SW480 (cell line): ENCODE measurements around the gene ZMPSTE24.

ENCODE experiments used
- DNase-seq: peaks from one replicate; pipeline ENCODE4 v3.0.0-alpha.2; 2016; ENCODE audit warnings: low spot score

Gene ZMPSTE24

DNA sequence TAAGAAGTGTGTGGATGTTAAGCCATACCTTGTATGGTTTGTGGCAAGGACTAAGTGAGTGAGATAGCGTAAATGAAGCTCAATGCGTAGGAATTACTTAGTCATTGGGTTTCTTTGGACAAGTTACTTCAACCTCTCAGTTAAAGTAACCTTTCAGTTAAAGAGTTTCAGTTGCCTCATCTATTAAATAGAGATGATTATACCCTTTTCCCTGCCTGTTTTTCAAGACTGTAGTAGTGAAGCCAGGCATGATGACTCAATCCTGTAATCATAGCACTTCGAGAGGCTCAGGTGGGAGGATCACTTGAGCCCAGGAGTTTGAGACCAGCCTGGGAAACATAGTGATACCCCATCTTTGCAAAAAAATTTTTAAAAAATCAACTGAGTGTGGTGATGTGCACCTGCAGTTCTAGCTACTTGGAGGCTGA lies 6.3 kb downstream of the ZMPSTE24 start:
- no peak for DNase-seq

DNA sequence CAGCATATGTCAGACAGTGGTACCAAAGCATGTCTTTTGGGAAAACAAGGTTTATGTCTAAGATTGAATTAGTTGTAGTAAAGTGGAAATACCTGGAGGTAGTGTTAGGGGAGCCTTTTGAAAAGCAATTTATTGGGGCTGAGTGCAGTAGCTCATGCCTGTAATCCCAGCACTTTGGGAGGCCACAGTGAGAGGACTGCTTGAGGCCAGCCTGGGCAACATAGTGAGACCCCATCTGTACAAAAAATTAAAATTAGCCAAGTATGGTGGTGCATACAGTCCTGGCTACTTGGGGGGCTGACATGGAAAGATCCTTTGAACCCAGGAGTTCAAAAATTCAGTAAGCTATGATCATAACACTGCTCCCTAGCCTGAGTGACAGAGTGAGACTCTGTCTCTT lies 7.3 kb downstream of the ZMPSTE24 start:
- no peak for DNase-seq

DNA sequence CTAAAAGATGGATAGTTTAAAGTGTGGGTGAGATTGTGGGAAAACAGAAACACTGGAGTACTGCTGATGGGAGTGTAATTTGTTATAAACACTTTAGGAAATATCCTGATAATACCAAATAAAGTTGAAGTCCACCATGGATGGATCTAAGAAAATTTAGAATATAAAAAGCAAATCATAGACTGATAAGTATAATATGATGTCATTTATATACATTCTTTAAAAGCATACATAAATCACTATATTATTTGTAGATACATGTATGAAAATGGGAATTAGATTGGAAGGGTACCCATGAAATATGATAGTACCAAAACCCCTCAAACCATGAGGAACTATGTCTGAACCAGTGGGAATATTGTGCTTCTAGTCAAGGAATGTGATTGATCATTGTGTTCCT lies 7.9 kb downstream of the ZMPSTE24 start:
- DNase-seq = no peak

DNA sequence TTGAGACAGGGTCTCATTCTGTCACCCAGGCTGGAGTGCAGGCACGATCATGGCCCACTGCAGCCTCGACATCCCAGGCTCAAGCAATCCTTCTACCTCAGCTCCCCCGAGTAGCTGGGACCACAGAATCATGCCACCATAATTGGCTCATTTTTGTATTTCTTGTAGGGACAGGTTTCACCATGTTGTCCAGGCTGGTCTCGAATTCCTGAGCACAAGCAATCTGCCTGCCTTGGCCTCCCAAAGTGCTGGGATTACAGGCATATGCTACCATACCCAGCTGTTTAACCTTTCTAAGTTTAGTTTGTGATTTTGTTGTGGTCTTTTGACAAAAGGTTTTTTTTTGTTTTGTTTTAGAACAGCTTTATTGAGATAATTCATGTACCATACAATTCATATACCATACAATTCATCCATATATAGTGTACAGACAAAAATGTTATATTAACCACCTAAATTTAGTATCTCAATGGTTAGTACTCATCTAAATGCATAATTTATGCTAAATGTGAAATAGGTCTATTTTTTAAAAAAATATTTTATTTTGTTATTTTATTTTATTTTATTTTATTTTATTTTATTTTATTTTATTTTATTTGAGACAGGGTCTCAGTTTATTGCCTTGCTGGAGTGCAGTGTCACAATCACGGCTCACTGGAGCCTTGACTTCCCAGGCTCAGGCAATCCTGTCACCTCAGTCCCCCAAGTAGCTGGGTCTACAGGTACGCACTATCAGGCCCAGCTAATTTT lies 8.9 kb downstream of the ZMPSTE24 start:
- no peak for DNase-seq

DNA sequence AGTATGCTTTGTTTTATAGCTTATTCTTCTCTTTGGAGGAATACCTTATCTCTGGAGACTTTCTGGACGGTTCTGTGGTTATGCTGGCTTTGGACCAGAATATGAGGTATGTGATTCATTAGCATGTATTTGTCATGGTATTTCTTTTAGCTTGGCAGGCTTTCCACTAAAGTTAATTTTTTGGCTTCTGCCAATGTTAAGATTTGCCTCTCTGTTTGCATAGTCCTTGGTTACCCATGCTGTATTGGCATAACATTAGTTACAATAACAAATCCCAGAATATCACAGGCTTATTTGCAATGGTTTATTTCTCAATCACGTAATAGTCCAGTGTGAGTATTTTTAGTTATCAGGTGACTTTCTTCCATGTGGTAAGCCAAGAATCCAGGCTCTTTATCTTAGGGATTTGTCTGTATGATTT lies 9.7 kb downstream of the ZMPSTE24 start:
- DNase-seq = no peak

DNA sequence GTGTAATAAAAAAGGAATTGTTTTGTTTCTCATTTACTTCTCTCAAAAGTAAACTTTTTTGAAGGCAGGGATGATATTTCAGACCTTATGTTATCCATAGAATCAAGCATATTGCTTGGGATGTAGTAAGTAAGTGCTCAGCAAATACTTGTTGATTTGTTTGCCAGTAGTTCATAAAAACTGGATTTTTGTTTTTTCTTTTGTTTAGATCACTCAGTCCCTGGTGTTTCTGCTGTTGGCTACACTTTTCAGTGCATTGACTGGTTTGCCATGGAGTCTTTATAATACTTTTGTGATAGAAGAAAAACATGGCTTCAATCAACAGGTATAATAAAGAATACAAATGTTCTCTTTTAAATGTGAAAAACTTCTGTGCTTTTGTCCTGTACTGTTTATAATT lies 10.2 kb downstream of the ZMPSTE24 start:
- DNase-seq = no peak

DNA sequence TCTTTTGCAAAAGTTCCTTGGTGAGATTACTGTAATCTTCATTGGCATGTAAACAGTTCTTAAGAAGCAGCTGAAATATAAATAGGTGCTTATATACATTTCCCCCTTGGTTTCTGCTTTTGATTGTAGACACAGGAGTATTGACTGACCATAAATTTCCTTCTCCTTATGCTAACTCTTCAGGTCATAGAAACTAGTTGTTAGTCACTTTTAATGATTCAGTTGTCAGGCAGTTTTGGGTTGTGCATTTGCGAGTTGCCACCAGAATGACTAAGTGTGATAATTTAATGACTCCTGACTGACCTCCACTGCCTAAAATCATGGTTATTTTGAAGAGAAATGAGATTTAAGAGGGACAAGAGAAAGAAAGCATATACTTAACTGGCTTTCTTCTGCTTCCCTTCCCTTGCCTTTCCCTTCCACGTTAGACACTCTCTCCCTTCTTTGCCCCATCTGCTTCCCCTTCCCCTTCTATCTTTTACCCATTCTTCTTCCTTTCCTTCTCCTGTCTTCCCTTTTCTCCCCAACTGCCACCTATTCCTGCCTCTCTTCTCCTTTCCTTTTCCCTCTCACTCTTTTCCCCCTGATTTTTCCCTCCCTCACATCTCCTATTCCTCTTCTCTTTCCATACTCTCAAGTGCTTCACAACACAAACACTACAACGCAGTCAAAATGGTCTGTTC lies 12.3 kb downstream of the ZMPSTE24 start:
- no peak for DNase-seq

DNA sequence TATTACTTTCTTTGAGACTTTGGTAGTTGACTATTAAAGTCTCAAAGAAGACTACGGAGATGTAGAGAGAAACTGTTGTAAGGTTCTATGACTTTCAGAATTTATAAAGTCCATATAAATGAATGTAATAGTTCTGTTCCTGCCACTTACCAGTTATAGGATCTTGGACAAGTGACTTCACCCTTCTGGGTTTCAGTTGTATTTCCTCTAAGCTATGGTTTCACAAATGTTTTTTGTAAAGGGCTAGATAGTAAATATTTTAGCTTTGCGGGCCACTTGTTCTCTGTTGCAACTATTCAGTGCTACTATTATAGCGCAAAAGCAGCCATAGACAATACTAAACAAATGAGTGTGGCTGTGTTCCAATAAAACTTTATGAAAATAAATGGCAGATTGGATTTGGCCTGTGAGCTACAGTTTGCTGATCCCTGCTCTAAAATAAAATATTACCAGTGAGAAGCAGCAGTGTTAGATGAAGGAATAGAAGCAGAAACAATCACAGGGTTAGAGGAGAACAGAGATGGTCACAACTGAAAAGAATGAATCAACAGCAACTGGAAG lies 14.7 kb downstream of the ZMPSTE24 start:
- no peak for DNase-seq

DNA sequence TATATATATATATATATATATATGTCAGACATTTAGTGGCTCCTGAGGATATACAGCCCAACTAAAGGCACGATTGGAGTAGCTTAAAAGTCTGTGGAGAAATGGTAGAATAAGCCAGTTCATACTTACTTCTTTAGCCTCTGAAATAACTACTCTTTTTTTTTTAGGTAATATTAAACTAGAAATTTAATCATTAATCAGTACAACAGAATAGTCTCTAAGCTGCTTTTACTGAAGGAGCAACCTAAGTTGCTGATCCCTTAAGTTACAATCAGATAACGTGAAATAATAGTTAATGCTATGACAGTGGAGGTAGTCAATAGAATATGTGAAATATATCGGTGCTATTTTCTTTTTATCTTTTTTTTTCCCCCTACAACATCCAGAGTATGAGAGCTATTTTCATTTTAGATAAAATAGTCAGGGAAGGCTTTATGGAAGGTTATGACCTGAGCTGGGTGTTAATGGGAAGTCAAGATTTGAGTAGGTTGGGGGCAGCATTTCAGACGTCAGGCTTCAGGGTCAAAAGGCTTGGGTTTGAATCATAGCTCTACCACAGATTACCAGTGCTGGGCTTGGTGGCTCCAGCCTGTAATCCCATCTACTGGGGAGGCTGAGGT lies 15.6 kb downstream of the ZMPSTE24 start:
- no peak for DNase-seq

DNA sequence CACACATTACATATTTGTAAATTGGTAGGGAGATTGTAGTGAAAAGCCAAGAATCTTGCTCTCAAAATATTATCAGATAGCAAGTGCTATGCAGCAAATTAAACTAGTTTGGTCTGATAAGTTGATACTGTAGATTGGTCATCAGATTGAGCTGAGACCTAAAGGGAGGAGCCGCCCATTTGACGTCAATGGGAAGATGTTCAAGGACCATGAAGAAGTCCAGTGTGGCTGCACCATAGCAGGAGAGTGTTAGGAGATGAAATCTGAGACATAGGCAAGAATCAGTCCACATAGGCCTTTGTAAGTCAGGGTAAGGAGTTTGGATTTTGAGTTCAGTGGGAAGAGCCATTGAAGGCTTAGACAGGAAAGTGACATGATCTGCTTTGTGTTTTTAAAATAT lies 16.3 kb downstream of the ZMPSTE24 start:
- DNase-seq = no peak

DNA sequence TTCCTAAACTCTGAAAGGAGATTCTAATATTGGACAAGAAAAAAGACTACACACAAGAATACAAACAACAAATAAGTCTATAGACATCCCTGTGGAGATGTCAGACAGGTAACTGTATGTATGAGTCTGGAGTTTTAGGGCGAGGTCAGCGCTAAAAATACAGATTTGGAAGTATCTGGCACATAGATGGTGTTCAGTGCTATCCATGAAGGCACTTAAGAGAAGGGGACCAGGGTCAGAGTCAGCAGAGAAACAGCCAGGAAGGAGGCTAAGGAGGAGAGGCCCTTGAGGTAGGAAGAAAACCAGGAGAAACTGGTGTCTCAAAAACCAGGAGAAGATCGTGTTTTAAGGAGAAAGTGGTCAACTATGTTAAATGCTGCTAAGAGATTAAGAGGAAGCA lies 18.1 kb downstream of the ZMPSTE24 start:
- DNase-seq = no peak

DNA sequence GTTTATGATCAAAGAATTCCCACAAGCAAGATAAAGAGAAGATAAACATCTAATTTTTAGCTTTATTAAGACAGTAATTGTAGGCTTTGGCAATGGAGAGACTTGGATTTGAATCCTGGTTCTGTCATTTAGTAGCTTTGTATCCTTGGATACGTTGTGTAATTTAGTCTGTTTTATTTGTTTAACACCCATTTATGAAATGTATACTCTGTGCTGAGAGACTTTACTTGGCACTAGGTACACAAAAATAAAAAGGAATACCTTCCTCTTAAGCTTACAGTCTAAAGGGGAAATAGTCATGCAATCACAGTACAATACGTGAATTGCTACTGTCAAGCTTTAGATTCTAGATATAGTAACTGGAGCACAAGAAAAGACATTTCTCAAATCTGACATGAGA lies 23.8 kb downstream of the ZMPSTE24 start:
- DNase-seq = no peak

DNA sequence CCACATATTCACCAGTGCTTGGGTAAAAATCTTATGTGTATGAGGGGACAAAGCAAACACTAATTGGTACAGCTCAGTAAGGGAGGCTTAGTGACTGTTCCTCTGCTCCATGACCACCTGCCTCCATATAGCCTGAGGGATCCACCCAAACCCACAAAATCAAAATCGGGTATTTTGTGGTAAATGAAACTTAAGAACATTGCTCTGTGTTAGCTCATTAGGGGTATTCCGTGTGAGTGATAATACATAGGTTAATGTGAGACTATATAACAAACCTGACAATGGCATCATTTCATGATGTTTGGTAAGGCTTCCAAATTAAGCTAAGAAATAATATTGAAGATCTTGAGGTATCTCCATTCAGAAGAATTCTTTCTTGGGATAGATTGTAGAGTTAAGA lies 33.3 kb downstream of the ZMPSTE24 start:
- DNase-seq = no peak

DNA sequence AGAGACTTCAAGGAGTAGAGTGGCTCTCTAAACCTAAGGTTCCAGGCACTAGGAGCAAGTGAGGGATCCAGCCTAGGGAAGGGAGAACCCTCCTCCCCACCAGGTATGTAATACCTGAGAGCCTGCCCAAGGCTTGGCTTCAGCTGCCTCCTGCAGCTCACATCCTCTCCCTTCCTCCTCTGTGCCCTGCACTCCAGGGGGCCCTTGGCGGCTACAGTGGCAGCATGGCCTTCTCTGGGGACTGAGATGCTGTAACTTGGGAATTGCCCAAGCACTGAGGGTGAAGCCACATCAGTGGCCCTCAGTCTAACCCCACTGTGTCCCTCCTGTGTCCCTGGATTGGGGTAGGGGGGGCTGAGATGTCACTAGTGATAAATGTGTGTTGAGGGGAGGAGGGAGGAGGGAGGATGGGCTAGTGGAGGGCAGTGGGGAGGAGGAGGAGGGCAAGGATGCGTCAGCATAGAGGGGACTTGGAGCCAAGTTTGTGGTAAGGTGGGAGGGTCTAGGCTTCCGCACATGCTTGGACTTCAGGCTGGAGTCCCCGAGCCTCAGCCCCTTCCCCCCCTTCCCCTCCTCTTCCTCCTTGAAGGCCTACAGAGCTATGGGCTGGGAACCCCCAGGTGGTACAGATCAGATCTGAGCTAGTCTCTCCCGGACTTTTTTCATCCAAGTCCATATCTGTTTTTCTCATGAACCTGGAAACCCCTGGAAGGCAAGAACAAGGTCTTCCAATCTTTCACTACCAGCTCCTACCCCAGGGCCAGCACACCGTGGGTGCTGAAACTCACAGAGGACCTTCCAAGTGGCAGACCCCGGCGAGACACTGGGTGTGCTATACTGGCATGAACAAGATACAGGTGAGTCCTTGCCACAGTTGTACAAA lies 41.6 kb downstream of the ZMPSTE24 start:
- DNase-seq = no peak

DNA sequence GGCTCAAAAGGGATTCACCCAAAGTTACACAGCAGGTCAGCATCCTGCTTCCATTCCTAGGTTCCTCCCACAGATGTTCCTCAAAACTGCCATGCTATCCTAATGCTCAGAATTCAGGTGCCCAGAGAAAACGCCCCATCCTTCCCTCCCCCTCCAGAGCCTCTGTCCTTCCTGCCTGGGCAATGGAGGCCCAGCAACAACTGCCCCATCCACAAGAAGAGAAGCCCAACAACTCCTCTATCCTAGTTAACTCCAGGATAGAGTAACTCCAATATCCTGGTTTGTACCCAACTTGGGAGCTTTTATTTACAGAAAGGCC lies 42.2 kb downstream of the ZMPSTE24 start:
- no peak for DNase-seq

DNA sequence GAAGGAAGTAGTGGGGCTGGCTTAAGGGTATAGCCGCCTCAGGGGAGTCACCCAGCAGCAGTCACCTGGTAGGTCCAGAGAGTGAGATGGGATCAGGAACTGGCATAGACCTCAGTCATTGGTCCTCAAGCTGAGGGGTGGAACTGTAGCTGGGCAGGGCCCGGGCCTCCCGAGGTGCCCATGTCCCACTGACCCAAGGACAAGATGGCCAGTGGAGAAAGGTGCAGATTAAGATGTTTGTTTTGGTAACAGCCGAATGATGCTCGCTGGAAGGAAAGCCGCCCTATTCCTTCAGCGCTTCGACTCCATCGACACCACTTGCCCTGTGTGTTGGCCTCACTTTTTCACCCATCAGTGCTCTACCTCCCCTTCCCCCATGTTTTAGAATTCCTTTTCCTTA lies 42.6 kb downstream of the ZMPSTE24 start:
- DNase-seq = no peak

DNA sequence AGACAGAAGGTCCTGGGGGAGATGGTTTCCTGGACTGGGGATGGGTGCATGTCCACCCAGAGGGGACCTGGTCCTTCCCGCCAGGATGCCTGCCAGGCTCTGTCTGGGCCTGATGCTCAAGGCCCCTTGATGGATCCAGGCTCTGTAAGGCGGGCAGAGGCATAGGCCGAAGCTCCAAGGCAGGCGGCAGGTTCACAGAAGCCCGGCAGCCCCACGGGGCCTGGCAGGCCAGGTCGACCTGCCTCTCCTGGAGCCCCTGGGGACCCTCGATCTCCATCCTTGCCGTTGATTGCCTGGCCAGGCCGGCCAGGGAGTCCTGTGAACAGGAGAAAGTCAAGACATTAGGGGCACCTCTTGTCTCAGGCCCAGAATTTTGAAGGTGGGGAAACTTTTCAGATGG lies 43.0 kb downstream of the ZMPSTE24 start:
- no peak for DNase-seq

DNA sequence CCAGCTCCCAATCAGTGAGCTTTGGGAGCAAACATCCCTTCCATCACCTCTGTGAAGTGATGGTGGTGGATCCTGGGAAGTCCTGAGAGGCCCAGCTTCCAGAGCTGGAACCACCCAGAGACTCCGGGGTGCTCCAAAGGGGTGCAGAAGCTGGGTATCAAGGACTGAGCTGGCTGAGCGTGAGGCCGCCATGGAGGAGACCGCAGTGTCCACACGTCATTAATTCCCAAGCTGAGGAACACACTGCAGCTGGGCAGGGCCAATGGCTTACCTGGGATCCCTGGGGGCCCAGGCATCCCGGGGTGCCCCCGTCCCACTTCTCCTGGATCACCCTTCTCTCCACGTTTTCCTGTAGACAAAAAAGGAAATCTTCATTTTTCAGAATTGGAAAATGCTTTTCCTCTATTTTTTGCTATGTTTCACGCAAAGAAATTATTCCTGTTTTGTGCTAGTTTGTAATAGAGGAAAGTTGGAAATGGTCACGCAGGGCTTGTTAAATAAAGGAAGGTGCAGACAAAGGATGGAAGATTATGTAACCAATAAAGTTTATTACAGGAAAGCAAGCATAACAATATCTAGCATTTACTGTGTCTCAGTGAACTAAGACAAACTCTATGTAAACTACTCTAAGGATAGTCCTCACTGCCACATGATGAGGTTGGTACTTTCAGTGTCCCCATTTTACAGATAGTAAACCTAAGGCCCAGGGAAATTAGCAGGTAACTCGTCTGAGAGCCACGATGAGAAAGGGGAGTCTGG lies 43.7 kb downstream of the ZMPSTE24 start:
- DNase-seq = no peak

DNA sequence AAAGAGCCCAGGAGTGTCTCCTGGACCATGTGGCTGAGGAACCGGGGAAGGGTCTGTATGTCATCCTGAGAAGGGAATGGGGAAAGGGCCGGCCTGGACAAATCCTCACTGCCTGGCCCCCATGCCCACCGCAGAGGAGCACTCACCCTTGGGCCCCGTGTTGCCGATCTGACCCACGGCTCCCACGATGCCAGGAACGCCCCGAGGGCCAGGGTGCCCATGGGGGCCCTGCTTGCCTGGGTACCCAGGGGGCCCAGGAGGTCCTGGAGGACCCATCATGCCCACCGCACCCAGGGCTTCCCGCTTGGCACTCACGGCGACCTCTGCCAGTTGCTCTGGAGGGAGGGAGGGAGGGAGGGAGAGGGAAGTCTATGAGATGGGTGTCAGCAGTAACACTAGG lies 44.4 kb downstream of the ZMPSTE24 start:
- DNase-seq = no peak

DNA sequence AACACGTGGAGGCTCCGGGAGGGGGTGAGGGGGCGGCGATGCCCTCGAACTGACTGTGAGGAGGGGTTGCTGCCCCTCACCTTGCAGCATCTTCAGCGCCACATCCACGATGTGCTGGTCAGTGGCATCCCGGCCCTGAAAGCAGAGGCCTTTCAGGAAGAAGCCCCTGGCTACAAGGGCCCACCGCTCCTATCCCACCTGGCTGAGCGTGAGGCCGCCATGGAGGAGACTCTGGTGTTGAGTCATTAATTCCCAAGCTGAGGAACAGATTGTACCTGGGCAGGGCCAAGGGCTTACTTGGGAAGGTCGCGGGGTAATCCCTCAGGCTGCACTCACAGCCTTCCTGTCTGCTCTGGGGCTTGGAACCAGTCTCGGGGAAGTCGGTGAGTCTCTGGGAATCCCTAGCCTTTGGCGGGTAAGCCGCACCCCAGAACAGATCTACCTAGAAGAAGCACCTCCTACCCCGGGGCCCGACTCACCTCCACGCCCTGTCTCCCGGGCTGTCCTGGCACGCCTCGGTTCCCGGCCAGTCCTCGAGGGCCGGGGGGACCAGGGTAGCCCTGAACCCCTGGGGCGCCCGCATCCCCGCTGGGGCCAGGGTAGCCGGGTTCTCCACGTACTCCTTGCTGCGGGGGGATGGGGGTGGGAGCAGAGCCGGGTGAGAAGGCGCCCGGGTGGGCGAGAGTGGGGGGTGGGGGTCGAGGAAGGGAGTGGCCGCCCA lies 45.2 kb downstream of the ZMPSTE24 start:
- no peak for DNase-seq

DNA sequence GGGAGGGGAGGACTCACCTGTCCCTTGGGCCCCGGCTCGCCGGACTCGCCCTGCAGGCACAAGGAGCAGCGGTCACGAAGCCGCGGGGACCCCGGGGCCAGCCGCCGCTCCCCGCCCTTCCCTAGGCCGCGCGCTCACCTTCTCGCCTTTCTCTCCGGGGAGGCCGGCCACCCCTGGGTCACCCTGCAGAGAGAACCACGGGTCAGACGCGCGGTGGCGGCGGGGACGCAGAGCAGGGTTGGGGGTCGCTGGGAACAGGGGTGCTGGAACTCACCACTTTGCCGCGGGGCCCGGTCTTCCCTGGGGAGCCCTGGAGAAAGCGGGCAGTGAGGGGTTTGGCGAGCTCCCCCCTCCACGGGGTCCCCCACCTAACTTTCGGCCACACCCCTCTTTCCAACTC lies 45.8 kb downstream of the ZMPSTE24 start:
- no peak for DNase-seq
